H1 (cell line): Measurements from ENCODE around the gene SYNRG.

Source experiments
- ASH2L ChIP-seq: fragments of 200-600, 300-600 bp; sonication (generic); IDR thresholded peaks from one replicate; pipeline ENCODE4 v1.7.1; 2017; ENCODE audit warnings: low read length
- EZH2 ChIP-seq: fragments of 200-600 bp; sonication (generic); IDR thresholded peaks from 2 replicates; pipeline ENCODE4 v1.7.1; 2012; ENCODE audit warnings: low read depth, mild to moderate bottlenecking, moderate library complexity, low read length, inconsistent platforms; ENCODE audit not compliant: severe bottlenecking
- MAFK ChIP-seq: IDR thresholded peaks from 2 replicates; pipeline ENCODE4 v1.6.1; 2012; ENCODE audit warnings: low read depth, mild to moderate bottlenecking, improper control_type of control experiment, low read length
- POLR2A ChIP-seq, 2 experiments: IDR thresholded peaks; 1 replicate in 1 of 2; 2 replicates in 1 of 2; pipeline ENCODE4 v1.6.1; 2011; ENCODE audit warnings: low read depth in 2 of 2, low read length in 2 of 2, mild to moderate bottlenecking in 2 of 2; ENCODE audit errors: control extremely low read depth in 1 of 2
- POLR2AphosphoS5 ChIP-seq: IDR thresholded peaks from 2 replicates; pipeline ENCODE4 v1.6.1; 2011; ENCODE audit warnings: low read depth, low read length
- SIN3A ChIP-seq, 2 experiments: IDR thresholded peaks in 1 of 2; conservative IDR thresholded peaks in 1 of 2; 2 replicates each; pipeline ENCODE4 v1.6.1; 2011 to 2012; ENCODE audit warnings: low read length in 2 of 2, improper control_type of control experiment in 1 of 2, low read depth in 1 of 2, mild to moderate bottlenecking in 1 of 2
- SP1 ChIP-seq: IDR thresholded peaks from 2 replicates; pipeline ENCODE4 v1.6.1; 2011; ENCODE audit warnings: low read depth, low read length
- SP2 ChIP-seq: IDR thresholded peaks from 2 replicates; pipeline ENCODE4 v1.6.1; 2012; ENCODE audit warnings: mild to moderate bottlenecking, low read length, inconsistent platforms
- TBP ChIP-seq: IDR thresholded peaks from 2 replicates; pipeline ENCODE4 v1.6.1; 2011; ENCODE audit warnings: low read depth, low read length, improper control_type of control experiment
- TF ChIP-seq, protein P1 (sequence below), 3 experiments: IDR thresholded peaks; 1 replicate in 2 of 3; 2 replicates in 1 of 3; pipeline versions ENCODE4 v1.5.1 to v1.6.1; 2011; ENCODE audit warnings: low read length in 3 of 3, mild to moderate bottlenecking in 3 of 3, inconsistent platforms in 2 of 3, low read depth in 1 of 3, moderate library complexity in 1 of 3; ENCODE audit not compliant: insufficient read depth in 1 of 3; ENCODE audit errors: control extremely low read depth in 1 of 3
- TF ChIP-seq, protein P2 (sequence below): IDR thresholded peaks from 2 replicates; pipeline ENCODE4 v1.6.1; 2011; ENCODE audit warnings: low read length, improper control_type of control experiment

DNA sequence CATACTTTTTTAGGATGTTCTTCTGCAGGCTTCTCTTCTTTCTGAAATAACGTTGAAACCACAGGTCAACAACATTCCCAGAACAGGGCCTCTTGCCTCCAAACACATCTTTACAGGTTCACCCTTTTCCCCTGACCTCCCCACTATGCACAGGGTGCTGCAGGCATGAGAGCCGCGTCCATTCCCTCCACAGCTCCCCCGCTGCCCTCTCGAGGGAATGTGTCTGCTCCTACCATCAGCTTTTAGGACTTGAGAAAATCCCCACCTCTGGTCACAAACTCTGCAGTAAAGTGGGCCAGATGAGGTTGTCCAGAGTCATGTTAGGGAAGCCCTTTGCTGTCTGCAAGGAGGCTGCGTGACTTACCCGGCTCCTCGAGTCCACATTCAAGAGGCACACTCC is 89.0 kb downstream of the SYNRG start:
- TF ChIP-seq EZH2 (no peak), POLR2AphosphoS5 (no peak), SP1 (no peak), ASH2L (no peak), MAFK (no peak), POLR2A (IDR thresholded peaks at IDR 0.05; ENCODE audit: control extremely low read depth in 1 of 2, low read depth in 2 of 2, low read length in 2 of 2) (no peak), SP2 (no peak), SIN3A (conservative IDR thresholded peaks at IDR 0.05 in 1 of 2, IDR thresholded peaks at IDR 0.05 in 1 of 2; ENCODE audit: low read depth in 1 of 2, low read length in 2 of 2) (no peak), TBP (no peak)
- TF ChIP-seq, protein P1, sequence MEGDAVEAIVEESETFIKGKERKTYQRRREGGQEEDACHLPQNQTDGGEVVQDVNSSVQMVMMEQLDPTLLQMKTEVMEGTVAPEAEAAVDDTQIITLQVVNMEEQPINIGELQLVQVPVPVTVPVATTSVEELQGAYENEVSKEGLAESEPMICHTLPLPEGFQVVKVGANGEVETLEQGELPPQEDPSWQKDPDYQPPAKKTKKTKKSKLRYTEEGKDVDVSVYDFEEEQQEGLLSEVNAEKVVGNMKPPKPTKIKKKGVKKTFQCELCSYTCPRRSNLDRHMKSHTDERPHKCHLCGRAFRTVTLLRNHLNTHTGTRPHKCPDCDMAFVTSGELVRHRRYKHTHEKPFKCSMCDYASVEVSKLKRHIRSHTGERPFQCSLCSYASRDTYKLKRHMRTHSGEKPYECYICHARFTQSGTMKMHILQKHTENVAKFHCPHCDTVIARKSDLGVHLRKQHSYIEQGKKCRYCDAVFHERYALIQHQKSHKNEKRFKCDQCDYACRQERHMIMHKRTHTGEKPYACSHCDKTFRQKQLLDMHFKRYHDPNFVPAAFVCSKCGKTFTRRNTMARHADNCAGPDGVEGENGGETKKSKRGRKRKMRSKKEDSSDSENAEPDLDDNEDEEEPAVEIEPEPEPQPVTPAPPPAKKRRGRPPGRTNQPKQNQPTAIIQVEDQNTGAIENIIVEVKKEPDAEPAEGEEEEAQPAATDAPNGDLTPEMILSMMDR (IDR thresholded peaks at IDR 0.05; ENCODE audit: control extremely low read depth in 1 of 3, insufficient read depth in 1 of 3, low read depth in 1 of 3, low read length in 3 of 3) = peak in 2 of 3 experiments; percentile 16 to 19; a peak in 2 of 4 replicates
- TF ChIP-seq, protein P2, sequence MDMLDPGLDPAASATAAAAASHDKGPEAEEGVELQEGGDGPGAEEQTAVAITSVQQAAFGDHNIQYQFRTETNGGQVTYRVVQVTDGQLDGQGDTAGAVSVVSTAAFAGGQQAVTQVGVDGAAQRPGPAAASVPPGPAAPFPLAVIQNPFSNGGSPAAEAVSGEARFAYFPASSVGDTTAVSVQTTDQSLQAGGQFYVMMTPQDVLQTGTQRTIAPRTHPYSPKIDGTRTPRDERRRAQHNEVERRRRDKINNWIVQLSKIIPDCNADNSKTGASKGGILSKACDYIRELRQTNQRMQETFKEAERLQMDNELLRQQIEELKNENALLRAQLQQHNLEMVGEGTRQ = no peak
